Stimulated activated CD4-positive, alpha-beta T cell treated with anti-CD3 and anti-CD28 coated beads, Interleukin-1b, Interleukin-23, amount 100 ng/mL, for 24 hours (primary cell): Measurements from ENCODE around the gene PSMB7.

ENCODE experiments used
- DNase-seq, 4 experiments: peaks; one replicate each; pipeline ENCODE4 v3.0.0-alpha.2; 2020; ENCODE audit warnings: low read depth in 4 of 4, low spot score in 1 of 4

The PSMB7 gene

DNA sequence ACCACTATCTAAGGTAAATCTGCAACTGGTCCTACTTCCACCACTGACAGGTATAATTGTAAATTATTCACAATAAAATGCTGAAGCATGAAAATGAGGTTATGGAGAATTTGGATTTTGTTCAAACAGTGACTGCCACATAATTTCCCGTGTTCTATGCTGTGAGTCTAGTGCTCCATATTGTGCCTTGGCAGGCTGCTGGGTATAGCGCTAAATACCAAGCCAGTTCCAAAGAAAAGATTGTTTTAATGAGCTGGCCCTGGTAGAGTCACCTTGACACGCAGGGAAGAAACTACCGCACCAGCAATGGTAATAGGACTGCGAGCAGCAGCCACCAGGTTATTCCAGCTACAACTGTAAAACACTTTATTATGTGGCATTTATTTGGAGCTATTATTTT lies 30.4 kb downstream of the PSMB7 start:
- no peak for DNase-seq

DNA sequence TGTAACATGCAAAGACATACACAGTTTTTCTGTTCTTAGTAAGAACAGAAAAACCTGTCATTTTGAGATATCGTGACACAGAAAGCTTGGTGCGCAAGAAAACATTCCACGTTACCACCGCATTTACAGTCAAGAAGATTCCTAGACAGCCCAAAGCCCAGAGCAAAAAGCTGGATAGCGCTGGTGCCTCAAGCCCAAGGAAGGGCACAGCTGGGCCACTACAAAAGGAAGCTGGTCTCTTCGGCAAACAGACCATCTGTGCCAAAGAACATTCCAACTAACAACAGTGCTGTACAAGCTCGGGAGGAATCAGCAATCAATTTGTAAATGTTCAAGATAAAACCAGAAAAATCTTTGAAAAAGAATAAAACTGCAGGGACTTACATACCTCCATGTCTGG lies 31.0 kb downstream of the PSMB7 start:
- DNase-seq: no peak

DNA sequence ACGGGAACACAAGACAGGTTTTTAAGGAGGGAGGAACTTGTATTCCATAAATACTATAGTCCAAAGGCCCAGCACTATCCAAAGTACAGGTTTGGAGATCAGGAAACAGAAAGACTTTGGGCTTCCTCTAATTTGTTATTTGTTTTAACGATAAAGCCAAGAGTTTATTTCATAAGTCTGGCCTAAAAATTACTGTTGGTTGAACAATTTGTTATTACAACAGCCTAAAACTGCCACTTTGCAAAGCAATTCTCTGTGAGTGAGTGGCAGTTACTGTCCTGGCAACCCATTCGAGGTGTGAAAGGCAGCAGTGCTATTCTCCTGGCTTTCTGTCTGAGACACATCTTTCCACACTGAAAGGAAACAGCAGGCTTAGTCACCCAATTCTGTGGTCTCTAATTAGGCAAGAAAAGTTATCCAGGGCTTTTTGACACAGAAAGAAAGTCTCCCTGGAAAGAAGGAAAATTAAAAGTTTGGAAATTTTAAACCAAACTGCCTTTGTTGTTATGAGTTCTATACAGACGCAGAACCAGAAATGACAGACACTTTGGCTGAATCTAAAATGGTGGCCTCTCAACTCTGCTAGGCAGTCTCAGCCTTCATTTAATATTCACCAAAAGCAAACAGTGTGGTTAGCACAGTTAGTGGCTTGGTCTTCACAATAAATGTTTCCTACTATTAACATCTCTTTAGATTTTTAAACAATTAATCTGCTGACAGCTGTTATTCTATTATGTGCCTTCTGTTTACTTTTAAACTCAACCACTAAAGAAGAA lies 33.9 kb downstream of the PSMB7 start:
- DNase-seq: no peak

DNA sequence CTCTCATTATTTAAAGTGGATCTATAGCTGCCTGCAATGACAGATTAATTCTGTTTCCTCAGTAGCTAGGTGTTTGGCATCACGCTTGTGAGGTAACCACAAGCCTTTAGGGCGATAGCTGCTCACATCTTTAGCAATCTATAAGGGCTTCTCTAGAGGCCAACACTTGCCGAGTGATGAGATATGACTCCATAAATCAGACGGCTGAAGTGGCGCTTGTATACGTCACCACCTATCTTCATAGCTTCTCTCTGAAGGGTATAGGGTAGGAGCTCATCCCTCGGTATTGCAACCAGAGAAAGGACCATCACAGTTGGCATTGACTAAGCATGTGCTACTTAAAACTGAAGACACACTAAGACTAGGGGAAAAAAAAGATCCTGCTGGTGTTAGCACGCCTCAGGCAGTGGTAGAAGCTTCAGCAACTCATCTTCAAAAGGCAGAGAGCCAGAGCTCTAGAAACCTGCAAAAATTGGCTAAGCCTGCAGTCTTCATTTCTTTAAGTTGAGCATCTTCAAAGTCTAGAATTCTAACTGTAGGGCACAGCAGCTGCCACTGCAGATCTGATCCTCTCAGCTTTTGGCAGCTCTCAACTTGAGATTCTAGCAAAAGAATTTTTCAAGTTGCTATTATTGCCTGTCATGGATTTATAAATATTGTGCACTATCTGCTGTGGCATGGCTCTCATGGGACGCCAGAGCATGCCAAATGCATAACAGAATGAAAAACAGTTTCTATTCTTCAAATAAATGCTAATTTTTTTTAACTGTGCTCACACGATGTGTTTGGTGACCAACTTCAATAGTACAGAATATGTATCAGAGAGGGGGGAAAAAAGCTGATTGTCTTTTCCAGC lies 37.5 kb downstream of the PSMB7 start:
- no peak for DNase-seq

DNA sequence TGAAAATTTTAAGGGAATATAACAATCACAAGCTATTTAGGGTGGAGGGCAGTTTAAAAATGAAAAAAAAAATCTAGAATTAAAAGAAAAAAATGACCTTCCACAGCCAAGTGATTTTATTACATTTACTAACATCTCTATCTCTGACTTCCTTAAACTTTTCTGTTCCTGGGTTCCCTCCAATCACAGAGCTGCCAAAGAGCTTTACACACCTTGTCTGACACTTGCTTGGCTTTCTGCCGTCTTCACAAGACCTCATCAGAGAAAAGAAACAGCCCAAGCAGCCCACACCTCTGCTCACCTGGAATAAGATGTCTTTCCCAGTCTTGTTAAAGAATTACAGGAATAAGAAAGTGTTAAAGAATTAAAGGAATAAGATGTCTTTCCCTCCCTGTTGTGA lies 38.9 kb downstream of the PSMB7 start:
- no peak for DNase-seq

DNA sequence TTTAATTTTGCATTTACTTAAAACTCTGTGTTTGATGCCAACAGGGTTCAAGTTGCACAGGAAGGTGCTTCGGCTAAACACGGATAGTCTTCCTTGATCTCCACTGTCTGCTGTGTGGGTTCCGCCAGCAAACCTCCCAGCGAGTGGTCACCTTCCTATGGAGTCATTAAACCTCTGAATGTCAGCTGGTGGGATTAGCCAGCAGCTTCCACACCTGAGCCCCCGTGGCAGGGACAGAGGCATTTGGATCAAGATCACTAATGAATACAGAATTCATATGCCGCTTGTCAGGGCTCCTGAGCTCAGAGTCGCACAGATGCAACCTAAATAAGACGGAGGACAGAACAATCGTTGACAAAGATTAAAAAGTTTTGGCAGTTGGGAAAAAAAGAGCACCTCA lies 39.5 kb downstream of the PSMB7 start:
- DNase-seq: no peak

DNA sequence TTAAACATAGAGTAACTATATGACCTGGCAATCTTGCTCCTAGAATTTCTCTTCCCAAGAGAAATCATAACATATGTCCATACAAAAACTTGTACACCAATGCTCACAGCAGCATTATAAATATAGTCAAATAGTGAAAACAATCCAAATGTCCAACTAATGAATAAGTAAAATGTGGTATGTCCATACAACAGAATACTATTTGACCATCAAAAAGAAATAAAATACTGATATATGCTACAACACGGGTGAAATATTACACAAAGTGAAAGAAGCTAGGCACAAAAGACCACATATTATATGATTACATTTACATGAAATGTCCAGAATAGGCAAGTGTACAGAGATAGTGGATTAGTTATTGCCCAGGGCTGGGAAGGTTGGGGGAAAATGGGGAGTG lies 41.4 kb downstream of the PSMB7 start:
- DNase-seq: no peak

DNA sequence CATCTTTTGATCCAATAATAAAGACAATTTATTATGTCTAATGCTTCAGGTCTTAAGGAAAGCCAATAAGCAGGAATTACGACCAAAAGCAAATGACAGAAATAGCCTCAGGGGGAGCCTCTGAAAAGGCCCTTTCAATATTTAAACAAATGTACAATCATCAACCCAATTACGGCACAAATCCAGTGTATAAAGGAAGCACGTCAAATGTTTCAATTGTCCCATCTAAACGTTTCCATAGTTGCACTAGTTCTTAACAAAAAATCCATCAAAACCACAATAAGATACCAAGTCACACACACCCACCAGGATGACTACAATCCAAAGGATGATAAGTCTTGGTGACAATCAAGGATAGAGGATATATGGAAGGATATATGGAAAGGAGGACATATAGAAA lies 41.9 kb downstream of the PSMB7 start:
- no peak for DNase-seq

DNA sequence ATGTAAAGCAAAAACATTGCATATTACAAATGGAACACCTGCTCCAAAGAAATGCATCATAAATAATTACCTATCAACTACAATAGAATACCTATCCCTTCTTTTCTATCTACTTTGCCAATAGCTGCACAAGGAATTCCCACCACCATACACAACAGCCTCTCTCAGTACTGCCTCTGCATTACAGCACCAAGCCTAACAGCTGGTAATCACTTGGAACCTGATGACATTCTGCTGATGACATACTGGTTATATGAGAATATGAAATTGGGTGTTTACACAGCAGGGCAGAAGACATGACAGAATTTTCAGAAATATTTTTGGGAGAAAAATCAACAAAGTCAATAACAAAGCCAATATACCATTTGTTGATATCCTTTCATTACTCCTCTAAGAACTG lies 43.2 kb downstream of the PSMB7 start:
- DNase-seq: no peak

DNA sequence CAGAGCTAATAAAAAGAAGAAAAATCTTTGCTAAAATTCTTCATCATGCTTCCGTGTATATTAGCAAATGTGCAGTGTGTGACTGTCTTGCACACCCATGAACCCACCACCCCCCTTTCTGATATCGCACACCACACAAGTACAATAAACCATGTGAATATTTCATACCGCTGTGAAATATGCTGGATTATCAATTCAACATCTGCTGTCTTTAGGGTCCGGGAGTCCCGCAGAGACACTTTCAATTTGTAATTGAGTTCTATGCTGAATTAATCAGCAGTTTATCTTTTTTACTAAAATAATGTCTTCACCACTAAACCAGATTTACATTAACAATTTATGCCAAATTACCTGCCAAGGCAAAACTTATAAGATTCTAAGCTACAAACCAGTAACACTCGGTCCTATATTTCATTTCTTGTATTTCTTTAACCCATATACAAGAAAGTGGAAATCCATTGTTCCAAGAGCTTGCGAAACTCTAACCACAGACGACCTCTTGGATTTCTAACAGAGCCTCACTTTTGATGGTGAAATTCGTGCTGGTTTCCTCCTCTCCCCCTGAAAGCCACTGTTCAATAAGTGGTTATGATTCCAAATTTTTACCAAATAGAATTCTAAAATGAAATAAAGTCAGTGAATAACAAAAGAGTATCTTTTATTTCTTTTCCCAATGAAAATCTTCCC lies 44.2 kb downstream of the PSMB7 start:
- no peak for DNase-seq

DNA sequence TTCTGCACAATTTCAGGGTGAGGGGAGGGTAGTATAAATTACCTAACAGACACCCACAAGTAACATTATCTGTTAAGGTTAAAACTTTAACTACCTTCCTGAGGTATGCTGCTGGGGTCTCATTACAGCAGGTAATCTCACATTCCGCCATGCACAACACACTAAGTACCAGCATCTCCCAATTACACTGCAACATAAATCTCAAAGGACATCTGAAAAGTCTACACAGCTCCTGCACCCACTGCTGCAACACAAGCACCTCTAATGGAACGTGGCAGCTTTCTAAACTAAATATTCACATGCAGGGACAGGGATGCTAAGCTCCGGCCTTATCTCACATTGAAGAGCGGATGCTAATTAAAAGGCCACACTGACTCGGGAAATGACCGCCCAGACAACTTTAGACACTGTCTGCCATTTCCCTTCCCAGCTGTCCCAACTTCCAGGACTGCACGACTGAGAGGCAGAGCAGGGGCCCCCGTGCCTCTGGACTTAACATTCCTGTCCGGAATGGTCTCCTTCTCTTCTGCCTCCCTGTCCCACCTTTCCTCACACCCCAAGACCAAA lies 45.9 kb downstream of the PSMB7 start:
- DNase-seq: no peak

DNA sequence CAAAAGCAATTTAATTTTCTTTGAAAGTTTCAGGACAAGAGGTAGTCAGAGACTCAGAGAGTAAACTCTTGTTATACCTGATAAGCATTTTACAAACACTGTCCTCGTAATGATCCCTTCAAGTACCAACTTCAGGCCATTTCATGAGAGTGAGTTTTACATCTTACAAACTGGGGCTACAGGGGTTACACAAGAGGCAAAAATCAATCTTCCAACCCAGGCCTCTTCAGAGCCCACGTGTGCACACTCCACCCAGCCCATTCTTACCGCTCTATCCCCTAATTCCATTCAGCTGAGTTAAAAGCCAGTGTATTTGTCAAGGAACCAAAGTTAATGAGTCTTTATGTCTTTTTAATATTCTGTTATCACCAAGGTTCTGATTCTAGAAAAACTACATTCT lies 46.5 kb downstream of the PSMB7 start:
- DNase-seq: no peak

DNA sequence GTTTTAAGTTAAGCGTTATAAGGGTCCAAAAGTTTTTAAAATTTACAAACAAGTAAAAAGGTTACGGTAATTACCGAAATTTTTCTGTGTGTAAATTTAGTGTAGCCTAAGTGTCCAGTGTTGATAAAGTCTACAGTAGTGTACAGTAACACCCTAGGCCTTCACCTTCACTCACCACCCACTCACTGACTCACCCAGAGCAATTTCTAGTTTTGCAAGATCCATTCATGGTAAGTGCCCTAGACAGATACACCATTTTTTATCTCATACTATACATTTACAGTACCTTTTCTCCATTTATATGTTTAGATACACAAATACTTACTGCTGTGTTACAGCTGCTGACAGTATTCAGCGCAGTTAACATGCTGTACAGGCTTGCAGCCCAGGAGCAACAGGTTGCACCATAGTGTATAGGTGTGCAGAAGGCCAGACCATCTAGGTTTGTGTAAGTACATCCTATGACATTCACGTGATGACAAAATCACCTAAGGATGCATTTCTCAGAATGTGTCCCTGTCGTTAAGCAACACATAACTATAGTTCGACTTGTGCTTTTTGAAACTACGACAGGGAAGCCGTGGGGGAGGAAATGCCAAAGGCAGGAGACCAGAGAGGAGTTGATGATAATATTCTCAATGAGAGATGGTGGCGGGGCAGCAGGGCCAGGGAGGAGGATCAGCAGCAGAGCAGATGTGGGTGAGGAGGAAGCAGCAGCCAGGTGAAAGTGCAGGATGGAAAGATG lies 48.6 kb downstream of the PSMB7 start:
- no peak for DNase-seq

DNA sequence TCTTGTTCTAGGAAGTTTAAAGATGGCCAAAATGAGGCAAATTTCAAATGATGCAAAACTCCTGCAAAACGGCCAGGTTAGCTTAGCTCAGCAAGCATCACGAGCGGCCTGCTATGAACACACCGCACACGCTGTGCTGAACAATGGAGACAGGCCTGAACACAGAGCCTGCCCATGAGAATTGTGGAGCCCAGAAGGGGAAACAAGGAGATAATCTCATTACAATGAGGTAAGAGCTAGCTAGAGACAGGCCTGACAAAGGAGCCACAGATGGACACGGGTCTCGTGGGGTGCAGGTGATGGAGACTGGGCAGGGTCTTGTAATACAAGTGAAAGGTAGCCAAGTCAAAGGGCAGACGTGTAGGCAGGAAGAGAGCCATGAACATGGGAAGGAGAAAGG lies 50.2 kb downstream of the PSMB7 start:
- no peak for DNase-seq

DNA sequence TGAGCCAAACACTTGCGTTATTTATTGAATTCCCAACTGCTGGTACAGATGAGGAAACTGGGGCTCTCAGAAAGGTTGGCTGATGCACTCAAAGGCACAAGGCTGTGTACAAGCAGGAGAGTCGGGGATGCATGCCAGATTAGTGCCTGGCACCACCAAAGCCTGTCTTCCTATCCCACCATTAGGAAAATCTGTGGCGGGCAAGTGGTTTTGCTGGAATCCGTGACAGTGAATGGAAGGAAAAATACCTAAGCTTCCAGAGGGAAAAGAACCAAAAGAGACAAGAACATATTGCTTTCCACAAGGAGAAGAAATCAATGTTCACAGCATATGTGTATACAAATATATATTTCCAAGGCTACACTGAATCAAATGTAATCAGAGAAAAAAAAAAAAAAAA lies 51.1 kb downstream of the PSMB7 start:
- no peak for DNase-seq

DNA sequence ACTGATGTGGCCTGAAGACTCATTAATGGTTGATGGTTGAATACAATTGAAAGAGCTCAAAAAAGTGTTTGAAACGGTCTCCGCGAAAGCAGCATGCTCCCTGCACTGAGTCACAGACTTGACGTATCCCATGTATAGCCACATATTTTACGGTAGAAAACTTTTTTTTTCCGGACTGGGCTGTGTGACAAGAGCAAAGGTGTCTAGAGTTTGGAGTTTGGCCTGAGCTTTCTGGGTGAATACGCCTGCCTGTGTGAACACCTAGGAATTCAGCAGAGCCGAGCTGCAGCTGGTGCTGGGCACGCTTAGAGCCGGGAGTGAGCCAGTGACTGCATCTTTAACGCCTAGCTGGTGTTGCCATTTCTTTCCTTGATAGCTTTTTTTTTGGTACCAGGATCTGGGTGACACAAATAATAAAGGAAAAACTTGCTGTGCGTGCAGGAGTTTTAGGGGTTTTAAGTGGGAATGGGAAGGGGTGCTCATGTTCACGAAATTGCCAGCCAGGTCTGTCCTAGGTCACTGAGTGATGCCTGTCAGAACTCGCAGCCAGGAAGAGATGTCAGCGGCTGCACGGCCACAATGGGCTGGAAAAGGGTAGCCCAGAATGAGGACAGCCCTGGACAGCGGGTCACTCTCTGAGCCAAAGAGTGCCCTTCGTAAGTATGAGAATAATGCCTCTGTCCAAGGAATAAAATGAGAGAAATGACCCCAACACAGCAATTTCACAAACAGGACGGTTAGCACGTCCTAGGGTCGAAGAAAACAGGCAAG lies 51.7 kb downstream of the PSMB7 start:
- DNase-seq: no peak

DNA sequence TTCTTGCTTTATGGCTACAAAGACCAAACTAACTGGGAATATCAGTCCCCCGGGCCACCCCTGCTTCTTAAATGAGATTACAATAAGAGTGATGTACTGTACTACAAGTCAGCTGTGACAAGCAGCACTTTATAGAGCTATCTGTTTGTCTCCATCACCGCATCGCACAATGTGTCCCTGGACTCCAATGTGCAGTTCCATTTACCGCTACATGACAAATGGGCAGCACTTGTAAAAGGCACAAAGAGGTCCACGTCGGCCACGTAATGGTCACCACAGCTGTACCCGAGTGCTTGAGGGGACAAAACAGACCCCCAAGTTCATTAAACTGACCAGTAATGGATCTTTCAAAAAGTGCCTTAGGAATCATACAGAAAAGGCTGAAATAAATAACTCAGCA lies 54.1 kb downstream of the PSMB7 start:
- DNase-seq: no peak

DNA sequence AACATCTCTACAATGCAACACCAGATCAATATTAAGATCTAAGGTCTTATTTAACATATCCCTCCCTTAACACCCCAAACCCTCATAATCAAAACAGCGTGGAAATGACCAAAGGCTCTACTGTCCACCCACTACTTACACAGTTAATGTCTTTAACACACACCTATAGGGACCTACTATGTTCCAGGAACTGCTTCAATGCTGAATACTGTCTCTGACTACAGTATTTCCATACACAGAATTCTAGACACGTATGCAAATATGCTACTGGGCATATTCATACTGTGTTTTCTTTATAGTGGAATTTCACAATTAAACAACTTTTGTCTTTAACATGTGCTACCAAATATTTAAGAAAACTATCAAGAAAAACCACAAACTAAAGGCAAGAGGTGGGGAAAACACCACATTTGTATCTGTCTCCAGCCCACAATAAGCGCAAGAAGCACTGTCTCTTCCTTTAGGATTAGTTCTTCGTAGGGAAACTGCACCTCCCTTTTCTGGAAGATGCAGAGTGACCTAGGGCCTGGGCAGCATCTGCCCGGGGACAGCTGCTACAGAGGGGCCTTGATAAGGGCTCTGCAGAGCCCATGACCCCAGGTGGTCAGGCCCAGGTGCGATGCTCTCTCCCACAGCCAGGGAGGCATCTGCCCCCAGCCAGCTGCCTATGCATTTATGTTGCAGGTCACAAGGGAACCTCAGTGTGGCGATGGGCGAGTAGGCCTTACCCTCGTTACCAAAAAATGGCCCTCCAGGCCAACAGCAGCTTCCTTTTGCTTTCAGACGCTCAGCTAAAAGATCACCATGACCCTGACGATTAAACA lies 55.2 kb downstream of the PSMB7 start:
- DNase-seq: no peak

DNA sequence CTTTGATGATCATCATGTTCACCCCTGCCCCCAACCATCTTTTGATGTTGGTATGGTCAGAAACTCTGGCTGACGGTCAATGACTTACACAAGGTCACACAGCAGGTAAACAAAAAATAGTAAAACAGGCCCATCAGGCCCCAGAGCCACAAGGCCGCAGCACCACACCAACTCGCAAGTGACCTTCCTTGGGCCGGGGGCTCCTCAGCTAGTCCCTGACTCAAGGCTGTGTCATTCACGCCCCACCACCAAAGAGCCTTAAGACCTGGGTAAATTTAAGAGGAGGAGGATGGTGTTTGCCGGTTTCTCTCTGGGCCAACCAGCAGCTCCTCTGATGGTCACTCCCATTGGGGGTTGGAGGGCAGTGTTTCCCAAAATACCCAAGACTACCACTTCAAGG lies 55.8 kb downstream of the PSMB7 start:
- DNase-seq: no peak
